Fibroblast of lung (primary cell): ENCODE measurements around the gene ASIC2.

Experiments
- CTCF ChIP-seq, 2 donors: IDR thresholded peaks in 1 of 2; conservative IDR thresholded peaks in 1 of 2; 1 replicate in 1 of 2; 2 replicates in 1 of 2; pipeline ENCODE4 v1.5.1; 2011 to 2012; ENCODE audit warnings: low read length in 2 of 2, control low read depth in 1 of 2, inconsistent platforms in 1 of 2, low read depth in 1 of 2, mild to moderate bottlenecking in 1 of 2
- EZH2 ChIP-seq: IDR thresholded peaks from 2 replicates; pipeline ENCODE4 v1.5.1; 2012; ENCODE audit warnings: low read length, control low read depth, mild to moderate bottlenecking; ENCODE audit errors: missing control alignments

GRCh38 chr17:33171931-33172330, 121.2 kb downstream of the ASIC2 start:
- TF ChIP-seq CTCF (conservative IDR thresholded peaks at IDR 0.05 in 1 of 2, IDR thresholded peaks at IDR 0.05 in 1 of 2; ENCODE audit: low read depth in 1 of 2, low read length in 2 of 2) (no peak), EZH2 (no peak)
